ENCODE data around the gene GZF1. TPM values are rescaled to one million over a fixed set of nuclear protein-coding genes. Genes with fewer than 3 reads are reported as not detected.

Gene GZF1
- total and polyA plus RNA-seq, 2 donors from 2014 or later: 7.7 to 14.1 TPM

DNA sequence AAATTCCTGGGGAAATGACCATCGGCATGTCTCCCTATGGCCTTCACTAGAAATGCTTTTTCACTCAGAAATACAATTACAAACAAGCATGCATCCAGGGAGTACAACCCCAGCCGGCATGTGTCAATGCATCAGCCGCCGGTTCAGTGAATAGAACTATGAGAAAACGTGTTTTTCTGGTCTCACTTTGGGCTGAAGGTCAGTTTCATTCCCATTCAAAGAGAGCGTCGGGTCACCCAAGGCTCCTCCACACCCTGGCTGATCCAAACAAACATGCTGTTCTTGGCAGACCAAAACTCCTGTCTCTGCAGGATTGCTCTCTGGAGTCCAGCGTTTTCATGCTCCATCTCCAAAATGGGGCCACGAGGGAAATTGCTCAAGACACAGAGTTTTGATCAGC lies 46.9 kb upstream of the GZF1 start:
- Histone ChIP-seq H3K9ac (ENCODE audit: low read length in 3 of 3) (no peak overlapping the region), H3K27ac (ENCODE audit: low read depth in 2 of 2, low read length in 2 of 2) (no peak overlapping the region), H3K27me3 (ENCODE audit: control insufficient read depth, insufficient read depth, low read length) (no peaks in the 10 kb centered on the region), H3K4me3 (ENCODE audit: low read length in 3 of 3) (no peak overlapping the region), H3K4me1 (ENCODE audit: control insufficient read depth in 2 of 3, insufficient read depth in 2 of 3, low read depth in 1 of 3, low read length in 3 of 3) (no peaks in the 10 kb centered on the region), H3K9me3 (ENCODE audit: control insufficient read depth in 2 of 3, insufficient read depth in 1 of 3, low read length in 3 of 3) (no peaks in the 10 kb centered on the region), H3K36me3 (ENCODE audit: control insufficient read depth in 2 of 3, insufficient read depth in 3 of 3, low read length in 3 of 3) (no peaks in the 10 kb centered on the region)
- intact Hi-C loops (cut with DNase I): no loop called here
- FAIRE-seq: no peak
- TF ChIP-seq, protein P1, sequence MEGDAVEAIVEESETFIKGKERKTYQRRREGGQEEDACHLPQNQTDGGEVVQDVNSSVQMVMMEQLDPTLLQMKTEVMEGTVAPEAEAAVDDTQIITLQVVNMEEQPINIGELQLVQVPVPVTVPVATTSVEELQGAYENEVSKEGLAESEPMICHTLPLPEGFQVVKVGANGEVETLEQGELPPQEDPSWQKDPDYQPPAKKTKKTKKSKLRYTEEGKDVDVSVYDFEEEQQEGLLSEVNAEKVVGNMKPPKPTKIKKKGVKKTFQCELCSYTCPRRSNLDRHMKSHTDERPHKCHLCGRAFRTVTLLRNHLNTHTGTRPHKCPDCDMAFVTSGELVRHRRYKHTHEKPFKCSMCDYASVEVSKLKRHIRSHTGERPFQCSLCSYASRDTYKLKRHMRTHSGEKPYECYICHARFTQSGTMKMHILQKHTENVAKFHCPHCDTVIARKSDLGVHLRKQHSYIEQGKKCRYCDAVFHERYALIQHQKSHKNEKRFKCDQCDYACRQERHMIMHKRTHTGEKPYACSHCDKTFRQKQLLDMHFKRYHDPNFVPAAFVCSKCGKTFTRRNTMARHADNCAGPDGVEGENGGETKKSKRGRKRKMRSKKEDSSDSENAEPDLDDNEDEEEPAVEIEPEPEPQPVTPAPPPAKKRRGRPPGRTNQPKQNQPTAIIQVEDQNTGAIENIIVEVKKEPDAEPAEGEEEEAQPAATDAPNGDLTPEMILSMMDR (IDR thresholded peaks at IDR 0.05; ENCODE audit: borderline replicate concordance, extremely low read depth, insufficient read depth): no peak
- DNase-seq: no peak

DNA sequence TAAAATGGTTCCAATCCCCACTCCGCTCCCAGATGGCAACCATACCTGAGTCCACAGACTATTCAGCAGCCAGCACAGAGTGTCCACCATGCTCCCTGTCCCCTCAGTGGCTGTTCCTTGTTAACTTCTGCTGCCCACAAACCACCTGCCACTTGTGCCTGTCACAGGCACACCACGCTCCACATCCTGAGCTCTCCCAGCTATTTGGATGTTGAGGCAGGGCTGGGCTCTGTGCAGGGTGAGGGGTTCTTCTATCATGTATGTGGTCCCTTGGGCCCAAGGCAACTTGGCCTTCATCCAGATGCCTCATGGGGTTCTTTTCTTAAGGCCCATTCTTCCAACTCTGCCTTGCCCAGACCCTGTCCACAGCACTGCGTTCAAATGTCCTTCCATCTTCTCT lies 45.4 kb upstream of the GZF1 start:
- H3K4me1 ChIP-seq (ENCODE audit: control insufficient read depth in 2 of 3, insufficient read depth in 2 of 3, low read depth in 1 of 3, low read length in 3 of 3): no peaks in the 10 kb centered on the region
- no peak overlapping the region for H3K4me3 ChIP-seq (ENCODE audit: low read length in 3 of 3)
- intact Hi-C loops (cut with DNase I): no loop called here
- no peak overlapping the region for H3K9ac ChIP-seq (ENCODE audit: low read length in 3 of 3)
- DNase-seq (no peak), FAIRE-seq (no peak)
- TF ChIP-seq, protein P1 (IDR thresholded peaks at IDR 0.05; ENCODE audit: borderline replicate concordance, extremely low read depth, insufficient read depth): no peak
- H3K36me3 ChIP-seq (ENCODE audit: control insufficient read depth in 2 of 3, insufficient read depth in 3 of 3, low read length in 3 of 3): no peaks in the 10 kb centered on the region
- H3K27me3 ChIP-seq (ENCODE audit: control insufficient read depth, insufficient read depth, low read length): no peaks in the 10 kb centered on the region
- no peak overlapping the region for H3K27ac ChIP-seq (ENCODE audit: low read depth in 2 of 2, low read length in 2 of 2)
- no peaks in the 10 kb centered on the region for H3K9me3 ChIP-seq (ENCODE audit: control insufficient read depth in 2 of 3, insufficient read depth in 1 of 3, low read length in 3 of 3)

DNA sequence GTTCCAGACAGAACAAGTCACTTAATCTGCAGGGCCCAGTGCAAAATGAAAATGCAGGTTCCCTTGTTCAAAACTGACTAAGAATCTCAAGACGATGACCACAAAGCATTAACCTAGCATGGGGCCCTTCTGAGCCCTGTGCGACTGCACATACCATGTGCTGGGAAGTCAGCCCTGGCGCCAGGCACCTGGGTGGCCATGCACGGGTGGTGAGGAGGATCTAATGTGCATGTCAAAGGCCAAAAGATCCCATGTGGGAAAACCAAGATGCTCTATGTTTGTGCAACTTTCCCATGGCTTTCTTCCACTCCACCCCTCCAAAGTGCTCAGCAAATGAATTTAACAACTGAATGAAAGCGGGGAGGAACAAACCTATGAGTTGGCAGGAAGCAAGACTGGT lies 44.9 kb upstream of the GZF1 start:
- FAIRE-seq (no peak), DNase-seq (no peak)
- H3K36me3 ChIP-seq (ENCODE audit: control insufficient read depth in 2 of 3, insufficient read depth in 3 of 3, low read length in 3 of 3): no peaks in the 10 kb centered on the region
- no peak overlapping the region for H3K4me3 ChIP-seq (ENCODE audit: low read length in 3 of 3)
- no peak overlapping the region for H3K9ac ChIP-seq (ENCODE audit: low read length in 3 of 3)
- no peaks in the 10 kb centered on the region for H3K4me1 ChIP-seq (ENCODE audit: control insufficient read depth in 2 of 3, insufficient read depth in 2 of 3, low read depth in 1 of 3, low read length in 3 of 3)
- intact Hi-C loops (cut with DNase I): no loop called here
- TF ChIP-seq, protein P1 (IDR thresholded peaks at IDR 0.05; ENCODE audit: borderline replicate concordance, extremely low read depth, insufficient read depth): no peak
- no peaks in the 10 kb centered on the region for H3K27me3 ChIP-seq (ENCODE audit: control insufficient read depth, insufficient read depth, low read length)
- no peaks in the 10 kb centered on the region for H3K9me3 ChIP-seq (ENCODE audit: control insufficient read depth in 2 of 3, insufficient read depth in 1 of 3, low read length in 3 of 3)
- H3K27ac ChIP-seq (ENCODE audit: low read depth in 2 of 2, low read length in 2 of 2): no peak overlapping the region

DNA sequence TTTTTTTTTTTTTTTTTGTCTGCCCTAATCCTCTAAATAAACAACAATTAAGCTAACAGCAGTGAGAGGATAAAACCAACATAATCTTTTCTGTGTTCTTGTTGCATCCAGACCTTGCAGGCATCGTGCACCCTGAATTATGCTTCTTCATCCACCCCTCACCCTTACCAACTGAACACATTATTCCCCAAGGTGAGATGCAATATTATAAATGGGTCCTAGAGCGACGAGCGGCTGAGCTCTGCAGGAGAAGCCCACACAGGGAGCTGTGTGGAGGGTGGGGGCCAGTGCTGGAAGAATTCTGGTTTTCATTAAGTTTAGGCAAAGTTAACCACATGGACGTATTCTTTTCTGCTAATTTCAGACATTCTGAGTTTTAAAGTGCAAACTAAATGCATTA lies 43.6 kb upstream of the GZF1 start:
- DNase-seq: no peak
- TF ChIP-seq, protein P1 (IDR thresholded peaks at IDR 0.05; ENCODE audit: borderline replicate concordance, extremely low read depth, insufficient read depth): no peak

More for the DNA sequence above, 43.6 kb upstream of the GZF1 start:
- no peaks in the 10 kb centered on the region for H3K4me1 ChIP-seq (ENCODE audit: control insufficient read depth in 2 of 3, insufficient read depth in 2 of 3, low read depth in 1 of 3, low read length in 3 of 3)
- no peak overlapping the region for H3K27ac ChIP-seq (ENCODE audit: low read depth in 2 of 2, low read length in 2 of 2)
- no peaks in the 10 kb centered on the region for H3K27me3 ChIP-seq (ENCODE audit: control insufficient read depth, insufficient read depth, low read length)
- FAIRE-seq: no peak
- H3K9ac ChIP-seq (ENCODE audit: low read length in 3 of 3): no peak overlapping the region
- H3K36me3 ChIP-seq (ENCODE audit: control insufficient read depth in 2 of 3, insufficient read depth in 3 of 3, low read length in 3 of 3): no peaks in the 10 kb centered on the region
- intact Hi-C loops (cut with DNase I): no loop called here
- H3K9me3 ChIP-seq (ENCODE audit: control insufficient read depth in 2 of 3, insufficient read depth in 1 of 3, low read length in 3 of 3): no peaks in the 10 kb centered on the region
- no peak overlapping the region for H3K4me3 ChIP-seq (ENCODE audit: low read length in 3 of 3)

Measured in kidney (tissue), 14 donors.